Nucleus accumbens (tissue), 56 donors: ENCODE measurements around the gene SORCS2.
A peak's percentile ranks its signal among the peaks of the same experiment; 100 is the strongest.

Experiments used
- DNase-seq, 56 donors: peaks; one replicate each; lab custom pipeline; 2025; lab: John Stamatoyannopoulos, UW

The SORCS2 gene

DNA sequence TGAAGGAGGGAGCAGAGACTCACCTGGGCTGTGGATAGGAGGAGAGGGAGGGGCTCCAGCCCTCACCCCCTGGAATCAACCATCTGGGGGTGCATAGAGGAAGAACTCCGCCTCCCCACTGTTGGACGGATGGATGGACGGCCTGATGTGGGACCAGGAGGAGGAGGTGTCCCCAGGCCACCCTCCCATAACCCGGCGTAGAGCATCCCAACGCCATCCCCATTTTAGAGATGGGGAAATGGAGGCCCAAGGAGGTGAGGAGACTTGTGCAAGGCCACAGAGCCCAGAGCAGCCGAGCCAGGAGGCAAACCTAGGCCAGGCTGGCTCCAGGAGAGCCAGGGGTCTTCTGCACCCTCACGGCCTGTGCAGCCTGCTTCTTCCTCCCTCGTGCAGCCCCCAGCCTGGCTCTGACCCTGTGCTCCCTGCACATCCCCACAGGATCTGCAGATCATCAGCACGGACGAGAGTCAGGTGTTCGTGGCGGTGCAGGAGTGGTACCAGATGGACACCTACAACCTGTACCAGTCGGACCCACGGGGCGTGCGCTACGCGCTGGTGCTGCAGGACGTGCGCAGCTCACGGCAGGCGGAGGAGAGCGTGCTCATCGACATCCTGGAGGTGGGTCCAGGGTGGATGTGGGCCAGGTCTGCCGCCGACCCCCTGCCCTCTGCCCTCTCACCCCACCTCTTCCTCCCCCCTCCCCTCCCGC, 483.4 kb downstream of the SORCS2 start:
- no peak for DNase-seq

- no peak for DNase-seq
Observed at GRCh38 chr4:7676398-7676922, 484.1 kb downstream of the SORCS2 start.

GRCh38 chr4:7677086-7677485, 484.7 kb downstream of the SORCS2 start:
- DNase-seq, result no peak

DNA sequence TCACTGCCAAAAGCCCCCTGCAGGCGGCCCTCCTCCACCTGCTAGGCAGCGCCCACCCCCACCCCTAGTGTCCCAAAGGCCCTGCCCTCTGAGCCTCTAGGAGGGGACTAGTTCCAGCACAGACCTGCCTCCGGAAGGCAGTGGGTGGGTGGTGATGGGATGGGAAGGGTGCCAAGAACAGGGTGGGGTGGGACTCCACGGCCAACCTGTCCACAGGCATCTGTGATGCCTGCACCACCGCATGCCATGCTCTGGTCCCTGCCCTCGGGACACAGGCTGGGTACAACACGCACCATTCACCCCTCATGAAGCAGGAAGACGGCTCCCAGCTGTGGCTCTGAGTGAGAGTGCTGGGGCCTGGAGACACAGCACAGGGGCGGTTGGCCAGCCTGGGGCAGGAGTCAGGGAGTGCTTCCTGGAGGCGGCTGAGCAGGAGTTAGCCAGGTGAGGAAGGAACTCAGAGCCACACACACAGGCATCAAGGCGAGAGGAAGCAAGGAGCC, 485.5 kb downstream of the SORCS2 start:
- no peak for DNase-seq

DNA sequence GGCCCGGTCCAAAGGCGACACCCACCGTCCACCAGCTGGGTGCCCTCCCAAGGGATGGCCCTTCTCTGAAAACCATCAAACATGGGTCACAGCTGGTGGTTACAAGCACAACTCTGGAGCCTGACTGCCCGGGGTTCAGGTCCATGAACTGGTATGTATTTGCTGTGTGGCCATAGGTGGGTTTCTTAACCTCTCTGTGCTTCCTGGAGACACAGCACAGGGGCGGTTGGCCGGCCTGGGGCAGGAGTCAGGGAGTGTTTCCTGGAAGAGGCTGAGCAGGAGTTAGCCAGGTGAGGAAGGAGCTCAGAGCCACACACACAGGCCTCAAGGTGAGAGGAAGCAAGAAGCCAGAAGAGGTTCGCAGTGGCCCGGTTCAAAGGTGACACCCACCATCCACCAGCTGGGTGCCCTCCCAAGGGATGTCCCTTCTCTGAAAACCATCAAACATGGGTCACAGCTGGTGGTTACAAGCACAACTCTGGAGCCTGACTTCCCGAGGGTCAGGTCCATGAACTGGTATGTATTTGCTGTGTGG, 486.0 kb downstream of the SORCS2 start:
- DNase-seq, result no peak

DNA sequence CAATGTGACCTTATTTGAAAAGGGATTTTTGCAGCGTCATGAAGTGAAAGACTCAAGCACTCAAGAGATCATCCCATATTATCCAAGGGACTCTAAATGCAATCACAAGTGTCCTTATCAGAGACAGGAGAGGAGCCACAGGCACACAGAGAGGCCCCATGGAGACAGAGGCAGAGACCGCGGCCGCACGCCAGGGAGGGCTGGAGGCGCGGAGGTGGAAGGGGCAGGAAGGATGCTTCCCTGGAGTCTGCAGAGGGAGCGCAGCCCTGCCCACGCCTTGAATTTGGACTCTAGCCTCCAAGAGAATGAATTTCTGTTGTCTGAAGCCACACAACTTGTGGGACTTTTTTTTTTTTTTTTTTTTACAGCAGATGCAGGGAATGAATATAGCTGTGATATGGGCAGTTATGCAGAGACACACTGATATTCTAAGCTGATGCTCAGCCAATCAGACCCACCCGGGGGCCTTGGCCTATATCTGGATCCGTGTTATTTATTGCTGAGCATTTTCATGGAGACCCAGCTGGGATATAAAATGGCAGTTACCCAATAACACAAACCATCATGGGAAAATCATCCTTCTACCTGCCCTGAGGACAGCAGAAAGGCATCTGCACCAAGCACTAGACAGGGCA, 487.2 kb downstream of the SORCS2 start:
- no peak for DNase-seq

- no peak for DNase-seq
Observed at GRCh38 chr4:7680106-7680505, 487.8 kb downstream of the SORCS2 start.

- no peak for DNase-seq
Observed at GRCh38 chr4:7680731-7681130, 488.4 kb downstream of the SORCS2 start.

DNA sequence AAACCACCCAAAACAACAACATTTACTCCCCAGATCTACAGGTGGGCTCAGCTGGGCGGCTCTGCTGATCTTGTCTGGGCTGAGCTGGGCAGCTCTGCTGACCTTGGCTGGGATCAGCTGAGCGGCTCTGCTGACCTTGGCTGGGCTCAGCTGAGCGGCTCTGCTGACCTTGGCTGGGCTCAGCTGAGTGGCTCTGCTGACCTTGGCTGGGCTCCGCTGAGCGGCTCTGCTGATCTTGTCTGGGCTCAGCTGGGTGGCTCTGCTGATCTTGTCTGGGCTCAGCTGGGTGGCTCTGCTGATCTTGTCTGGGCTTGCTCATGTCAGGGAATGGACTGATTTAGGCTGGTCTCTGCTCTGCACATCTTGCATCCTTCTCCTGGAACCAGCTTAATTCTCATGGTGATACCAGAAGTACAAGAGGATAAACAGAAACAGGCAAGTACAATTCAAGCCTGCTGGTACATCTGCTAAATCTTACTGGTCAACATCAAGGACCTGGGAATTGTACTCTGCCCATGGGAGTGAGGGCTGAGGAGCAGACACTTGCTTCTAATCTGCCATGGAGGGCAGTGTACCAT, 490.9 kb downstream of the SORCS2 start:
- DNase-seq, result no peak

GRCh38 chr4:7684294-7684693, 492.0 kb downstream of the SORCS2 start:
- DNase-seq, result no peak

- DNase-seq, result no peak
Observed at GRCh38 chr4:7686070-7686870, 493.9 kb downstream of the SORCS2 start.

DNA sequence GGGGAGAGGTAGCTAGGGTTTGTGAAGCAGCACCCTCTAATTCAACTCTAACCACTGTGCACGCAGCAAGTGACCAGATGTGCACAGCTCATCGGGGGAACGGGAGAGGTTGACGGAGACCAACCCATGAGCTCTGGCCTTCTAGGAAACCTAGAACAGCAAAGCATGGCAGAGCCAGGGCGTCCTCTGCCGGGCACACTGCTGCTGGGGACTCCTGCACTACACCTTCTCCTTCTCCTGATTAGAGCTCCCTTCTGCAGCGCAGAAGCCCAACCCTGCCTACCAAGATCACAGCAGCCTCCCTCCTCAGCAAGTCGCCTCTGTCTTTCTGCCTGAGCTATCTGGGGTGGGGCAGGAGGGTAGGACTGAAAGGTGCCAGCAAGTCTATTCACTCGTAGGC, 494.7 kb downstream of the SORCS2 start:
- DNase-seq, result peak in 4 of 56 donors; percentile 16 to 21 (median 20)

DNA sequence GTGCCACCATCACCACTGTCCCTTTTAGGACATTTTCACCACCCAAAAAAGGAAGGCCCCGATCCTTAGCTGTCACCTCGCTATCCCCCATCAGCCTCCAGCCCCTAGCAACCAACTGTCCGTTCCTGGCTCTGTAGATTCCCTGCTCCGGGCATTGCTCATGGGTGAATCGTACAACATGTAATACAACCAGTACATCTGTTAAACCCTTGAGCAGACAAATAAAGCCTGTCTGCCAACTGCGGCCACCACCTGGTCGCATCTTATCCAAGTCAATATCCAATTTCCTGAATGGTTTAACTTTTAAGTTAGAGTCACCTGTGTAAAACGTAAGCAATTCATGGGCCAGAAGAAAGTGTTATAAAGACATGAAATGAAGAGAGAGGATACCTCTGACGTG, 495.5 kb downstream of the SORCS2 start:
- DNase-seq, result no peak

DNA sequence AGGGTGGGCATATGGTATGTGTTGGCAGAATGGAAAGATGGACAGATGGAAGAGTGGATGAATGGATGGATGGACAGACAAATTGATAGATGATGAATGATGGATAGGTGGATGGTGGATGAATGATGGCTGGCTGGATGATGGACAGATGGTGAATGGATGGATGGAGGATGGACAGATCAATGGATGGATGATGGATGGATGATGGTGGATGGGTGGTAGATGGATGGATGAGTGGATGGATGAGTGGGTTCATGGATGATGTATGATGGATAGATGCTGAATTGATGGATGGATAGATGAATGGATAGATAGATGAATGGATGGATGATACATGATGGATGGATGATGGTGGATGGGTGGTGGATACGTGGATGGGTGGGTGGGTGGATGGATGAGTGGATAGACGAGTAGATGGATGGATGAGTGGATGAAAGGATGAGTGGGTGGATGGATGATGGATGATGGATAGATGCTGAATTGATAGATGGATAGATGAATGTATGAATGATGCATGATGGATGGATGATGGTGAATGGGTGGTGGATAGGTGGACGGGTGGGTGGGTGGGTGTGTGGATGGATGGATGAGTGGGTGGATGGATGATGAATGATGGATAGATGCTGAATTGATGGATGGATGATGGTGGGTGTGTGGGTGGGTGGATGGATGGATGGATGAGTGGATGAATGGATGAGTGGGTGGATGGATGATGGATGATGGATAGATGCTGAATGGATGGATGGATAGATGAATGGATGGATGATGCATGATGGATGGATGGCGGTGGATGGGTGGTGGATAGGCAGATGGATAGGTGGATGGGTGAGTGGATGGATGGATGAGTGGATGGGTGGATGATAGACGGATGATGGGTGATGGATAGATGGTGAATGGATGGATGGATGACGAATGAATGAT, 497.7 kb downstream of the SORCS2 start:
- DNase-seq, result no peak

- no peak for DNase-seq
Observed at GRCh38 chr4:7691061-7691460, 498.7 kb downstream of the SORCS2 start.

GRCh38 chr4:7691982-7692381, 499.6 kb downstream of the SORCS2 start:
- DNase-seq, result peak in 2 of 56 donors; percentile 10 to 11

DNA sequence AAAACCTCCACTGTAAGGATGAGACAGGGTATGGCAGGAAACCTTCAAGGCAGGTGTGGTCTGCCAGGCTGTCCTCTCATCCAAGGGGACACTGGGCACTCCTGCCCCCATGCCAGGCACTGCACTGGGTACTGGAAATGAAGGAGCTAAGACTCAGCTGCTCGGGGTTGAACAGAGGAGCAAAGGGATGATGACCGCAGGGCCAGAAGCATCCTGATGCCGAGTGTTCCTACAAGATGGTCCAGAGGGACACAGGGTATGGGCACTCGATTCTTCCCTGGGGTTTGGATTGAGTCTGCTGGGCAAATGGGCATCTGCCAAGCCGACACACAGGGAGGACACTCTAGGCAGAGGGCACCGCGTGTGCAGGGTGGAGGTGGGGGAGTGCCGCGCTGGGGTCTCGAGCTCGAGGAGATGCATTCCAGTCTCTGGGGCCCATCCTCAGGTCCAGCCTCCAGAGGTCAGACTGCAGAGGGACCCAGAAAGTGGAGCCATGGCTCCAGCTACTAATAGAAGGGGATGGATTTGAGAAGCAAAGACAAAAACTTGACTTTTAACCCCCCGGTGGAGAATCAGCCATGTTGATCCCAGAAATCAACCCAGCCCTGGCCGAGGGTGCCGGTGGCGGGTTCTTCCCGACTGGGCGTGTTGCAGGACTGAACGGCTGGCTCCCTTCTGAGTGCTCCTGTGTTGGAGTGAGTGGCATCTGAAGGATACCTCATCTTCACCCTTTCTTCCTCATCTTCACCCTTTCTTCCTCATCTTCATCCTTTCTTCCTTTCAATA, 500.3 kb downstream of the SORCS2 start:
- no peak for DNase-seq

- DNase-seq, result no peak
Observed at GRCh38 chr4:7693237-7693608, 500.9 kb downstream of the SORCS2 start.

DNA sequence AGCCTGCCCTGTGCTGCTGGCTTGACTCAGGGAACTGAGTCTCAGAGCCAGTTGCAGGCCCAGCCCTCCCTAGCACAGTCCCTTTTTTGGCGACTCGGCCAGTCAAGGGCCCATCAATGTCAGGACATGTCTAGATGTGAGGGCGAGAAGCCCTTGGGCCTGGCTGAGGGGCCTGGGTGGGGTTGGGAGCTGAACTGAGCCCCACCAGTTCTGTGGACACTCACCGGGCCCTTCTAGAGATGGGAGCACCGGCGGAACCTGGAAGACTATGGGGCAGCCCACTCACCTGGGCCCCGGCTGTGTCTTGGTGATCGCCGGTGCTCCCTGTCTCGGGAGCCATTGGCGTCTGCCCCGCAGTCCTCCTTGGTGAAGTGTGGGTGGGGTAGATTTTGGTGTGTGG, 501.4 kb downstream of the SORCS2 start:
- no peak for DNase-seq
